ENCODE data around the gene OR52B6. TPM values are rescaled to one million over a fixed set of nuclear protein-coding genes. Genes with fewer than 3 reads are reported as not detected.

The OR52B6 gene
- total and polyA plus RNA-seq, 10 of the 15 experiments (the other 5 are each of a cell fraction or from before 2014, with no cell fraction given), result 0.07 TPM; not detected in 9

DNA sequence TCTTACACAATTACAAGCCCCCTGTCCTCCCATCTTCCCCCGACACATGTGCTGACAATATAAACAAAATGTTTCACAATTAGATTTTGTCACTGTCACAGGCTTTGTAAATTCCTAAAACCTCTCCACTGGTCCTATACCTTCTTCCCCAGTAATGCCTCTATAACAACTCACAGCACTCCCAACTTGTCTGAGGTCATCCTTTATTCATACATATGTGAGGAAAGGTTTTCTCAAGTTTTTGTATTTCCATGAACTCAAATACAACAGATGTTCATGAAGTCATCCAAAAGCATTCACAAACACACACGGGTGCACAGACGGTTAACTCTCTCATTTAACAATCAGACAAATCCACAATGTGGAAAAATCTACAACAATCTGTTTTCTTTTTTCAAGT lies 34.2 kb upstream of the OR52B6 start:
- no peak for DNase-seq (ENCODE audit: low read depth, low spot score)
- H3K4me1 ChIP-seq (ENCODE audit: control insufficient read depth, insufficient read depth, low read length), result no peaks in the 10 kb centered on the region
- no peaks in the 10 kb centered on the region for H3K27me3 ChIP-seq (replicated peaks in 1 of 2; ENCODE audit: control insufficient read depth in 2 of 2, insufficient read depth in 2 of 2, low read length in 1 of 2)
- TF ChIP-seq MTA3 (IDR thresholded peaks at IDR 0.05; ENCODE audit: borderline replicate concordance, low read length), result no peak
- no peak for TF ChIP-seq NR2F1 (conservative IDR thresholded peaks at IDR 0.05)
- no TSS peak for BruUV-seq (replicated peaks)
- intact Hi-C loops (cut with micrococcal nuclease; ENCODE audit: unreplicated experiment), result no loop called here
- ChIA-PET RAD21 (ENCODE audit: unreplicated experiment) (no interaction called here), SMC1A (ENCODE audit: uncharacterized antibody, unreplicated experiment) (no interaction called here), POLR2A (no interaction called here), CTCF (interaction anchor here (1.0 kb wide), 1 partner anchor 39 kb away, joined by 3 read pairs; no protein-coding TSS in a partner anchor)
- no peak for FAIRE-seq
- no peak overlapping the region for H3K4me3 ChIP-seq
- H3K9ac ChIP-seq (ENCODE audit: control insufficient read depth, insufficient read depth, low read length), result no peak overlapping the region
- H3K36me3 ChIP-seq (ENCODE audit: control insufficient read depth in 2 of 2, insufficient read depth in 2 of 2, low read length in 1 of 2), result no peaks in the 10 kb centered on the region
- no peaks in the 10 kb centered on the region for H3K79me2 ChIP-seq (ENCODE audit: control insufficient read depth, insufficient read depth, low read length)
- no peak overlapping the region for H2AFZ ChIP-seq (ENCODE audit: control insufficient read depth, low read depth, low read length)
- no peak overlapping the region for H3K27ac ChIP-seq (ENCODE audit: control insufficient read depth, insufficient read depth)
- H3K4me2 ChIP-seq (ENCODE audit: control insufficient read depth, insufficient read depth), result no peak overlapping the region
- in situ Hi-C loops (cut with MboI), result no loop called here
- no peaks in the 10 kb centered on the region for H3K9me3 ChIP-seq (replicated peaks; ENCODE audit: control insufficient read depth, insufficient read depth, low read length)
- WGBS (ENCODE audit: insufficient coverage, insufficient replicate concordance, low lambda C conversion rate, missing lambda C conversion rate), result 48% methylated on average over 3 of the region's 3 CpGs
- ATAC-seq, result no peak
- no peaks in the 10 kb centered on the region for H4K20me1 ChIP-seq (ENCODE audit: control insufficient read depth, insufficient read depth)

GRCh38 chr11:5547982-5548381 lies 32.7 kb upstream of the OR52B6 start:
- Histone ChIP-seq H3K79me2 (ENCODE audit: control insufficient read depth, insufficient read depth, low read length) (no peaks in the 10 kb centered on the region), H3K27me3 (replicated peaks in 1 of 2; ENCODE audit: control insufficient read depth in 2 of 2, insufficient read depth in 2 of 2, low read length in 1 of 2) (no peaks in the 10 kb centered on the region), H3K4me3 (no peak overlapping the region), H4K20me1 (ENCODE audit: control insufficient read depth, insufficient read depth) (no peaks in the 10 kb centered on the region), H3K4me1 (ENCODE audit: control insufficient read depth, insufficient read depth, low read length) (no peaks in the 10 kb centered on the region), H2AFZ (ENCODE audit: control insufficient read depth, low read depth, low read length) (no peak overlapping the region), H3K27ac (ENCODE audit: control insufficient read depth, insufficient read depth) (no peak overlapping the region), H3K9me3 (replicated peaks; ENCODE audit: control insufficient read depth, insufficient read depth, low read length) (no peaks in the 10 kb centered on the region), H3K36me3 (ENCODE audit: control insufficient read depth in 2 of 2, insufficient read depth in 2 of 2, low read length in 1 of 2) (no peaks in the 10 kb centered on the region), H3K4me2 (ENCODE audit: control insufficient read depth, insufficient read depth) (no peak overlapping the region), H3K9ac (ENCODE audit: control insufficient read depth, insufficient read depth, low read length) (no peak overlapping the region)
- FAIRE-seq (no peak), DNase-seq (ENCODE audit: low read depth, low spot score) (peak; percentile 19), ATAC-seq (peak; percentile 82)
- intact Hi-C loops (cut with micrococcal nuclease; ENCODE audit: unreplicated experiment), result no loop called here
- ChIA-PET RAD21 (ENCODE audit: unreplicated experiment) (no interaction called here), CTCF (interaction anchor here (0.9 kb wide), 1 partner anchor 21 kb away, joined by 3 read pairs; no protein-coding TSS in a partner anchor), POLR2A (no interaction called here), SMC1A (ENCODE audit: uncharacterized antibody, unreplicated experiment) (no interaction called here)
- in situ Hi-C loops (cut with MboI), result no loop called here
- 91% methylated on average over 1 of the region's 1 CpG for WGBS (ENCODE audit: insufficient coverage, insufficient replicate concordance, low lambda C conversion rate, missing lambda C conversion rate)
- TF ChIP-seq EP300 (IDR thresholded peaks at IDR 0.05; ENCODE audit: borderline replicate concordance in 1 of 2, control insufficient read depth in 1 of 2, low read depth in 2 of 2, low read length in 2 of 2) (0 out of 4 replicates have a peak, but pooled peaks of 1 of the 2 experiments have one; percentile 28), E4F1 (IDR thresholded peaks at IDR 0.05; ENCODE audit: borderline replicate concordance, partially characterized antibody) (no peak), BHLHE40 (IDR thresholded peaks at IDR 0.05; ENCODE audit: borderline replicate concordance in 1 of 2, low read depth in 2 of 2, low read length in 1 of 2) (peak in 1 of 2 experiments; percentile 24; a peak in 1 of 4 replicates), IKZF1 (conservative IDR thresholded peaks at IDR 0.05) (0 out of 2 replicates have a peak, but pooled peaks have one; percentile 33), MTA2 (IDR thresholded peaks at IDR 0.05; ENCODE audit: low read depth) (peak; percentile 54), MYC (IDR thresholded peaks at IDR 0.05; ENCODE audit: insufficient read depth, insufficient read length, insufficient replicate concordance, low read length, severe bottlenecking) (no peak), IKZF2 (IDR thresholded peaks at IDR 0.05) (peak; percentile 31 to 40; a peak in 1 of 4 replicates), DPF2 (IDR thresholded peaks at IDR 0.05) (peak; percentile 38; the same call in 1 of the 2 replicates)
- no TSS peak for BruUV-seq (replicated peaks)

Measured in GM12878 (cell line).